ENCODE data around the gene CNTNAP2. TPM values are rescaled to one million over a fixed set of nuclear protein-coding genes. Genes with fewer than 3 reads are reported as not detected.

CNTNAP2 gene
- total and polyA plus RNA-seq, 4 donors = 0.14 to 2.3 (median 1.1) TPM

- no peak overlapping the region for H3K27ac ChIP-seq (ENCODE audit: low read depth in 1 of 2, low read length in 2 of 2)
- H3K9me3 ChIP-seq (ENCODE audit: control insufficient read depth in 4 of 4, low read length in 3 of 4) = no peaks in the 10 kb centered on the region
- H3K36me3 ChIP-seq (ENCODE audit: control insufficient read depth in 4 of 4, insufficient read depth in 3 of 4, low read depth in 1 of 4, low read length in 3 of 4) = no peaks in the 10 kb centered on the region
- H3K4me3 ChIP-seq (ENCODE audit: low read depth in 1 of 3, low read length in 3 of 3) = no peak overlapping the region
- no peaks in the 10 kb centered on the region for H3K4me1 ChIP-seq (ENCODE audit: control insufficient read depth in 4 of 4, insufficient read depth in 4 of 4, low read length in 3 of 4)
- no peak overlapping the region for H3K9ac ChIP-seq (ENCODE audit: low read depth in 1 of 2, low read length in 2 of 2)
- no peak for TF ChIP-seq GABPA (IDR thresholded peaks at IDR 0.05 in 1 of 2, conservative IDR thresholded peaks at IDR 0.05 in 1 of 2)
- TF ChIP-seq REST (IDR thresholded peaks at IDR 0.05) = no peak
- no peak for TF ChIP-seq CTCF (IDR thresholded peaks at IDR 0.05; ENCODE audit: low read depth, low read length, missing input control)
- no peak for TF ChIP-seq HNF4G (IDR thresholded peaks at IDR 0.05)
- TF ChIP-seq HNF4A (conservative IDR thresholded peaks at IDR 0.05) = no peak
- TF ChIP-seq FOXA2 (IDR thresholded peaks at IDR 0.05) = no peak
- TF ChIP-seq EGR1 (IDR thresholded peaks at IDR 0.05; ENCODE audit: low read depth in 2 of 2) = no peak
- no peak for TF ChIP-seq JUND (IDR thresholded peaks at IDR 0.05)
- no peak for TF ChIP-seq SP1 (IDR thresholded peaks at IDR 0.05)
- TF ChIP-seq RAD21 (IDR thresholded peaks at IDR 0.05) = no peak
- no peaks in the 10 kb centered on the region for H3K27me3 ChIP-seq (ENCODE audit: control insufficient read depth in 4 of 4, insufficient read depth in 4 of 4, low read length in 3 of 4)
- 93% methylated on average over 2 of the region's 2 CpGs for WGBS
- DNase-seq (ENCODE audit: low spot score) = no peak
Measured at GRCh38 chr7:147041438-147041837, 924.8 kb downstream of the CNTNAP2 start.

- H3K27me3 ChIP-seq (ENCODE audit: control insufficient read depth in 4 of 4, insufficient read depth in 4 of 4, low read length in 3 of 4) = no peaks in the 10 kb centered on the region
- TF ChIP-seq MAX (IDR thresholded peaks at IDR 0.05) (no peak), ZBTB33 (IDR thresholded peaks at IDR 0.05) (no peak), GABPA (IDR thresholded peaks at IDR 0.05 in 1 of 2, conservative IDR thresholded peaks at IDR 0.05 in 1 of 2) (no peak), FOXA1 (IDR thresholded peaks at IDR 0.05) (no peak), TAF1 (conservative IDR thresholded peaks at IDR 0.05) (no peak), SP1 (IDR thresholded peaks at IDR 0.05) (no peak), CTCF (IDR thresholded peaks at IDR 0.05; ENCODE audit: low read depth, low read length, missing input control) (no peak), JUND (IDR thresholded peaks at IDR 0.05) (no peak)
- H3K4me3 ChIP-seq (ENCODE audit: low read depth in 1 of 3, low read length in 3 of 3) = no peak overlapping the region
- no peak for DNase-seq (ENCODE audit: low spot score)
- no peak overlapping the region for H3K9ac ChIP-seq (ENCODE audit: low read depth in 1 of 2, low read length in 2 of 2)
- 69% methylated on average over 6 of the region's 6 CpGs for WGBS
- H3K4me1 ChIP-seq (ENCODE audit: control insufficient read depth in 4 of 4, insufficient read depth in 4 of 4, low read length in 3 of 4) = no peaks in the 10 kb centered on the region
- no peak overlapping the region for H3K27ac ChIP-seq (ENCODE audit: low read depth in 1 of 2, low read length in 2 of 2)
- H3K36me3 ChIP-seq (ENCODE audit: control insufficient read depth in 4 of 4, insufficient read depth in 3 of 4, low read depth in 1 of 4, low read length in 3 of 4) = no peaks in the 10 kb centered on the region
- no peaks in the 10 kb centered on the region for H3K9me3 ChIP-seq (ENCODE audit: control insufficient read depth in 4 of 4, low read length in 3 of 4)
Measured at GRCh38 chr7:147044941-147045340, 928.3 kb downstream of the CNTNAP2 start.
